ENCODE measurements around the gene HRH1. TPM values are rescaled to one million over a fixed set of nuclear protein-coding genes. Genes with fewer than 3 reads are reported as not detected.

The HRH1 gene
- total RNA-seq, 4 donors from 2014 or later: 10.9 to 12.2 (median 11.4) TPM

GRCh38 chr3:11239796-11240195 is 85.5 kb downstream of the HRH1 start:
- H3K36me3 ChIP-seq: no peaks in the 10 kb centered on the region
- H3K27me3 ChIP-seq: no peaks in the 10 kb centered on the region
- no peaks in the 10 kb centered on the region for H3K9me3 ChIP-seq
- H3K4me1 ChIP-seq: peaks cover 15% of the 10 kb centered on the region
- TF ChIP-seq POLR2A (IDR thresholded peaks at IDR 0.05) (no peak), POLR2AphosphoS5 (IDR thresholded peaks at IDR 0.05) (no peak), CTCF (IDR thresholded peaks at IDR 0.05) (no peak)
- no peak overlapping the region for H3K4me3 ChIP-seq
- DNase-seq (ENCODE audit: low spot score in 2 of 2): no peak
- H3K27ac ChIP-seq: peak overlapping the region; percentile 3
- 54% methylated on average over 1 of the region's 1 CpG for WGBS

DNA sequence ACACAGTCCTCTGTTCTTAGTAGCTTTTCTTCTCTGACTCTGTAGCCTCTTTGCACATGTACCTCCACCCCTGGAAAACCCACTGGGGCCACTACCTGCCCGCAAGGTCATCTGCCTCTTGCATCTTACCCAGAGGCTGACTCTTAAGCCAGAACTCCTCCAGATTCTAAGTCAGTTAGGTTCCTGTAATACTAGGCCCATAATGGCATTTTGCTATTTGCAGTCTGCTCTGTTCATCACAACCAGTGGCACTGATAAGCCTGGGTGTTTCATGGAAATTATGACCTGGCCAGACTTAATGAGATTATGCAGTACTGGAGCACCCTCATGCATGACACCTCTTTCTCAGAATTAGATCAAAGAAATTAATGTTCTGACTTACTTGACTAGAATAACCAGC is 86.2 kb downstream of the HRH1 start:
- DNase-seq (ENCODE audit: low spot score in 2 of 2): no peak
- Histone ChIP-seq H3K4me3 (no peak overlapping the region), H3K36me3 (no peaks in the 10 kb centered on the region), H3K4me1 (peaks cover 15% of the 10 kb centered on the region), H3K27ac (peak overlapping the region; percentile 3), H3K9me3 (no peaks in the 10 kb centered on the region), H3K27me3 (no peaks in the 10 kb centered on the region)
- WGBS: 100% methylated on average over 1 of the region's 1 CpG
- no peak for TF ChIP-seq CTCF (IDR thresholded peaks at IDR 0.05)
- no peak for TF ChIP-seq EP300 (IDR thresholded peaks at IDR 0.05)
- TF ChIP-seq POLR2A (IDR thresholded peaks at IDR 0.05): no peak
- TF ChIP-seq POLR2AphosphoS5 (IDR thresholded peaks at IDR 0.05): no peak

DNA sequence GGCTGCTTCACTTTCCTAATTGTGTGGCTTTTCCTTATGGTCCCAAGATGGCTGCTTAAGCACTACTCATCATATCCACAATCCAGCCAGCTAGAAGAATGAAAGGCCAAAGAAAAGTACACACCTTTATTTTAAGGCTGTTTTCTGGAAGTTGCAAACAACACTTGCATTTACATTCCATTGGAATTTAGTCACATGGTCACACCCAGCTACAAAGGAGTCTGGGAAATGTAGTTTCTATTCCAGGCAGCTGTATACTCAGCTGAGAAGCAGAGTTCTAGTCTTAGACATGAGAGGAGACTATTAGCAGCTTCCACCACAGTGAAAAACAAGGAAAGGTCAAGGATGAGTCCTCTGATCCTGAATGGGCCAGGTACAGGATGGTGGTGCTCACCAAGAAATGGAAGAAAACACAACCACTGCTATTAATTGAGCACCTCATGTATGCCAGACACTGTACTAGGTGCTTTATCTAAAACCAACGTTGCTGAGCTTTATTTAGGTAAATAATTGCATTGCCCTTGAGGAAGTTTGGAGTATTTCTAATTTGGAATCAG is 89.9 kb downstream of the HRH1 start:
- no peaks in the 10 kb centered on the region for H3K36me3 ChIP-seq
- H3K27me3 ChIP-seq: no peaks in the 10 kb centered on the region
- no peak for TF ChIP-seq CTCF (IDR thresholded peaks at IDR 0.05)
- TF ChIP-seq EP300 (IDR thresholded peaks at IDR 0.05): no peak
- TF ChIP-seq POLR2A (IDR thresholded peaks at IDR 0.05): no peak
- TF ChIP-seq POLR2AphosphoS5 (IDR thresholded peaks at IDR 0.05): no peak
- WGBS: 45% methylated on average over 1 of the region's 1 CpG
- peaks cover 5% of the 10 kb centered on the region for H3K4me1 ChIP-seq
- H3K4me3 ChIP-seq: no peak overlapping the region
- H3K27ac ChIP-seq: no peak overlapping the region
- DNase-seq (ENCODE audit: low spot score in 2 of 2): no peak
- no peaks in the 10 kb centered on the region for H3K9me3 ChIP-seq

GRCh38 chr3:11245276-11245675 is 91.0 kb downstream of the HRH1 start:
- H3K27me3 ChIP-seq: no peaks in the 10 kb centered on the region
- no peak for DNase-seq (ENCODE audit: low spot score in 2 of 2)

More at GRCh38 chr3:11245276-11245675, 91.0 kb downstream of the HRH1 start:
- TF ChIP-seq POLR2A (IDR thresholded peaks at IDR 0.05): no peak
- TF ChIP-seq POLR2AphosphoS5 (IDR thresholded peaks at IDR 0.05): no peak
- no peak for TF ChIP-seq CTCF (IDR thresholded peaks at IDR 0.05)
- TF ChIP-seq EP300 (IDR thresholded peaks at IDR 0.05): no peak
- 82% methylated on average over 8 of the region's 8 CpGs for WGBS
- Histone ChIP-seq H3K9me3 (no peaks in the 10 kb centered on the region), H3K27ac (no peak overlapping the region), H3K36me3 (no peaks in the 10 kb centered on the region), H3K4me3 (no peak overlapping the region), H3K4me1 (no peaks in the 10 kb centered on the region)
